Activated CD8-positive, alpha-beta memory T cell treated with anti-CD3 and anti-CD28 coated beads, Interleukin-2, amount 50 U/mL, for 1 hour (primary cell): Measurements from ENCODE around the gene GASK1A.
"Not testable (repeated sequence)": the region's sequence is repeated elsewhere in the genome, so short reads cannot be mapped to it uniquely, and the experiment has no call there.

Source experiments
- DNase-seq: peaks from one replicate; pipeline ENCODE4 v3.0.0-alpha.2; 2020; ENCODE audit errors: extremely low read depth

Gene GASK1A

GRCh38 chr3:43061101-43061895, 82.2 kb downstream of the GASK1A start:
- DNase-seq: no peak

DNA sequence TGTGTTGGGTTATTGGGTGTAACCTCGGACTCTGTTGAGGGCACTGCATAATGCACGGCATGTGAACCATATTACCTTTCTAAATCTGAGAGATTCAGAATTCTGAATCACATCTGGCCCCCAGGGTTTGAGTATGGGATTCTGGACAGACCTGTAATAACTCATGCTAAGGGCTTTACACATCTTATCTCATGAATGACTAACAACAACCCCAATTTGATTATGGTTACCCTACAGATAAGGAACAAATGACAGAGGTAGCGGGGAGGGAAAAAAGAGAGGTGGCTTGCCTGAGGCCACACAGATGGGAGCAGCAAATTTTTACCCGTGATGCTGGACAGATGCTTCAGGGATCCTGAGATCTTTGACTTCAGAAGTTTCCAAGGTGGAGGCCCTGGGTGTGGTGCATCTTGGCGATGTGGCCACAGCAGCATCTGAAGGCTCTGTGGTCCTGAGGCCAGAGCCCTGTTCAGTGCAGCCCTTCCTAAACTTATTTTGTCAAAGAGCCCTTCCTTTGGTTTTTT, 83.0 kb downstream of the GASK1A start:
- no peak for DNase-seq

DNA sequence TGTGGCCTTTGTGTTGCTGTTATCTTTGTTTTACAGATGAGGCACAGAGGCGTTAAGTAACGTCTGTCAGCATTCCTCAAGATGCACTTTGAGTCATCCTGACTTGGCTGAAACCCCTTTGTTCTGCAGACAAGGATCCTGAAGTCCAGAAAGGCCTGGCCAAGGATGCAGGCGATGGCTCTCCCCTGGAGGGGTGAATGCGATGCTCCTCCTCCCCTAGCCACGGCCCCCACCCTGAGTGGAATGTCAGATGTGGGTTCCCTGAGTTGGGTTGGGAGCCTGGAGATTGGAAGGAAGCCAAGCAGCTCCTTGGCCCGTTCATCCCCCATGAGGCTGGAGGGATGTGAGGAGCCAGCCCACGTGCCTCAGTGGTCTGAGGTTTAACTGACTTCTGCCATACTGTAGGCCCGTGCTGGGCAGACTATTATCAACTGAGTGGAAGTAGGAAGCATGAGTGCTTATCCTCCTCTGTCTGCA, 83.5 kb downstream of the GASK1A start:
- no peak for DNase-seq

DNA sequence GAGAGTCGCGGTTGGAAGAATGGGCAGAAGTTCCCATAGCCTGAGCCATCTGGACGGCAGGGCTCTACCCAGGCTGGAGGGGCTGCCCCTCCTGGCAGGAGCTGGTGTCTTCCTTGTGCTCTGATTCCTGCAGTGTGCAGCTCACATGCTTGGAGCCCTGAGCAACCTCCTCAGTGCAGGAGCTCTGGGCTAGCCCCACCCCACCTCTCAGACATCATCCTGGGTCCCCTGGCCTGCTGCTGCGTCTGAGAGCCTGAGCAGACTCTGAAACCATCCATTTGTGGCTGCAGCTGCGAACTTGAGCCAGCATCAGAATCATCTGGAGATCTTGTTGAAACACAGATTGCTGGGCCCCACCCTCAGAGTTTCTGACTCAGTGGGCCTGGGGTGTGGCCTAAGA, 84.0 kb downstream of the GASK1A start:
- DNase-seq: no peak

DNA sequence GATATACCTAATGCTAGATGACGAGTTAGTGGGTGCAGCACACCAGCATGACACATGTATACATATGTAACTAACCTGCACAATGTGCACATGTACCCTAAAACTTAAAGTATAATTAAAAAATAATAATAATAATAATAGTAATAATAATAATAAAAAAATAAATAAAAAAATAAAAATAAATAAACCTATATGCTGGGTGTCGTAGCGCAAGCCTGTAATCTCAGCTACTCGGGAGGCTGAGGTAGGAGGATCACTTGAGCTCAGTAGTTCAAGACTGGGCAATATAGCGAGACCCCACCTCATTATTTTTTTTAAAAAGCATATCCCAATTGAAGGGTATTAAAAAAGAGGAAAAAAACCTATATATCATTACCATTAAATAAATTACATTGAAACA, 91.6 kb downstream of the GASK1A start:
- not testable (repeated sequence) for DNase-seq

DNA sequence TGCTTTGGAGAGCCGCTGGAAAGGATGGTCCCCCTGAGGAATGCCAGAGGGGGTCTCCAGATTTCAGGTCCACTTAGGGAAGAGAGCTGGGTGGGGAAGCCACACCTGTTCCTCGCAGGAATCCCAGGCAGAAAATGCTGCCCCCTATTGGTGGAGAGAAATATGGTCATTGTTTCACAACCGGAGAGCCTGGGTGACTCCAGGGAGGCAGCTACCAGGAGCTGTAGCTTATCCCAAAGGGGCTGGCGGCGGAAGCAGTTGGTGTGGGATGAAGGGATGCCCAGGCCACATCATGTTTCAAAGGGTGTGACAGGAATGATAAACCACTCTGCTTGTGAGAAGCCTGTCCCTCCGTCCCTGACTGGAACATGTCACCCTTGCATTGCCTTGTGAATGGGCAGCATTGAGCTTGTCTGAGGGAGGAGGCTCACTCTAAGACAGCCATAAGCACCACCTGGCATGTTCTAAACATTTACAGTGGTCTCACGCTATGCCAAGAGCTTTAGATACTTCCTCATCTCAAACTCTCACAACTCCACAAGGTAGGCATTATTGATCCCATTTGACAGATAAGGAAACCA, 92.3 kb downstream of the GASK1A start:
- no peak for DNase-seq

DNA sequence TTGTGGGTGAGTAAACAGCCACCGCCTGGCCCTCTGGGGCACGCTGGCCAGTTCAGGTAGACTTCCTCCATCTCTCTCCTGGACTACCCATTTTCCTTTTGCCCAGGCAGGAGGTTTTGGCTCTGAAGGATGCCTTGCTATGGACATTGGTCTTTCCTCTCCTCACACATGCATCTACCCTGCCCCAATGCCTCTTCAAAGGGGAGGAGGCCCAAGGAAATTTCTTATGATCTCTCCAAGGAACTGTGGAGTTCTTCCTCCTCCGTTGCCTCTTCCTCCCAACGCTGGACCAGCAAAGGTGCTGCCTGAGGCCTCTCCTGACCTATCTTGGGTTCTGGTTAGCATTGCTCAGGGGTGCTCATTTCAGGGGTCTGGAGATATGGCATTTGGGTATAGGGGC, 93.2 kb downstream of the GASK1A start:
- no peak for DNase-seq

DNA sequence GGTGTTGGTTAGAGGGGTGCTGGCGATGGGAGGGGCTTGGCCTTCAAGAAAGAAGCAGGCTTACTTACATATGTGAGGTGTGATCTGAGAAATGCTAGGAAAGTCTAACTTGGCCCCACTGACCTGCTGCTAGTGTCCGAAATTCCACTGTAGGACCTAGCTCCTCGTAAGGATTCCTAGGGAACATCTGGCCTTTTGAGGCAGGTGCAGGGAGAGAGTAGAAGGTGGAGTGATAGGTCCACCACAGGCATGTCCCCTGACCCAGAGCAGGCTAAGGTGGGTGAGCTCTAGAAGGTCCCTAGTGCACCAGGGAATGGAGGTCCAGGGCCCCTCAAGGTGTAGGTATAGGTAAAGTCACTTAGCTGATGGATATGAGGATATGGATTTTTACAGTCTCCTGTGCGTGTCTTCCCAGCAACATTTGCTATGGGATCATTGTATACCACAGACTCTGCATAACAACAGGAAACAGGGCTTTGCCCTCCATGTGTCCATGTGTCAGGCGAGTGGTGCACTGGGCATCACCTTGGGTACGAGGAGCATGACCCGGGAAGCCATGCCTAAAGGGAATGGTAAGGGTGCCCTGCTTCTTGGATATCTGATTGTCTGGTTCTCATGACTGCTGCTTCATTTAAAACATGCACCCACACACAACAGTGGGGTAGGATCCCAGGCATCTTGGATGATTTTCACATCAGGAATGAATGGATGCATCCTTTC, 94.2 kb downstream of the GASK1A start:
- no peak for DNase-seq

- no peak for DNase-seq
Observed at GRCh38 chr3:43073836-43074220, 94.7 kb downstream of the GASK1A start.

DNA sequence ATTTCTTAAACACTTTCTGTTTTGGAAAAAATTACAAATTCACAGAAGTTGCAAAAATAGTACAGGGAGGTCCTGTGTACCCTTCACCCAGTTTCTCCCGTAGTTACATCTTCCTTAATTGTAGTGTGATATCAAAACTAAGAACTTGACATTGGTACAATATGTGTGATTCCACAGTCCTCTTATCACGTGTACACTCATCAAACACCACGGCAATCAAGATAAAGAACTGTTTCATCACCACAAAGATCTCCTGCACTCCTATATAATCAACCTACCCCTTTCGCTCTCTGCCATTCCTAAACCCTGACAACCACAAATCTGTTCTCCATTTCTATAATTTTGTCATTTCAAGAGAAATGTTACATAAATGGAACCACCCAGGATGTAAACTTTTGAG, 95.4 kb downstream of the GASK1A start:
- no peak for DNase-seq

- DNase-seq: no peak
Observed at GRCh38 chr3:43074901-43075689, 96.0 kb downstream of the GASK1A start.

DNA sequence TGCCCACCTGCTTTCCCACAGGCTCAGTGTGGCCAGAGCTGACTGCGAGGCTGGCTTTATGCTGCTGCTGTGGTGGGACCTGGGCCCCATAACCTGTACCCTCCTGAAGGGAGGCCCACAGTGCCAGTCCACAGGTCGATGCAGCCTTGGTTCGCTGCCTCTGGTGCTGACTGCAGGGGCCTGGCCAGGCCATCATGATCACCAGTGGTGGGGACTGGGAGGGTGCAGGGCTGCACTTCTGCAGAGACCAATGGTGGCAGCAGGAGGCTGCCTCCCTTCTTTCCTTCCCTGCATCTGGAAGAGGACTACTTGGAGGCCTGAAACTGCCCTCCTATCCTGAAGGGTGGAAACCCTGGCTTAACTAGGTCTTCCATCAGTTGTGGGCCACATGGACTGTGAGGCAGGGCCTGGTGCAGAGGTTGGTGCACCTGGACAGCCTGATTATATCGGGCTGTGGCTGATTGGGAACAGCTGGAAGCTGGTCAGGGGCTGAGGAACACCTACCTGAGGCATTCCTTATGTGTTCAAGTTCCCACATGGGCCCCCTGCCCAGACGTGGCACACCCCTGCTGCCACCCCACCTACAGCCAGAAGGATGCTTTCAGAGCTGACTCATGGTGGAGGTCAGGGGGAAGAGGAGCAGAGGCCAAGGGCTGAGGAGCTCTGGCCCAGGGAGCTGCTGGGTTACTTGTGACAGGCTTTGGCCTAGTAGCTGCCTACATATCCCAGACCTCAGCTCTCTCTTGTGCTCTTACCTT, 97.0 kb downstream of the GASK1A start:
- DNase-seq: no peak

DNA sequence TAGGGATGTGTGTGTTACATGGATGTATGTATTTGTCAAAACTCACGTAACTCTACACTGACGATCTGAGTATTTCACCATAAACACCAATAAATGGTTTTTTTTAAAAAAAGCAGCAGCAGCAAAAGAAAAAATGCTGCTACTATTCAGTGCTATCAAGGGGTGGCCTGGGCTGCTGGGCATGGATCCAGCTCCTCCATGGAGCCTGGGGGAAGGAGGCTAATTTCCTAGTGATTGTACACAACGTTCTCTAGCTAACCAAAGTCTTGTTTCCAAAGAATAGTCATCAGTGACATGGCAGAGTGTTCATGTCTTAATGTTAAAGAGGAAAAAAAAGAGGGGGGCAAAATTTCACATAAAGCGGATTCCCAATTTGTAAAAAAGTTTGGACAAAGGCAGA, 97.7 kb downstream of the GASK1A start:
- DNase-seq: no peak

- no peak for DNase-seq
Observed at GRCh38 chr3:43077261-43077660, 98.2 kb downstream of the GASK1A start.

- DNase-seq: no peak
Observed at GRCh38 chr3:43077707-43078106, 98.6 kb downstream of the GASK1A start.

GRCh38 chr3:43079536-43080332, 100.6 kb downstream of the GASK1A start:
- no peak for DNase-seq

DNA sequence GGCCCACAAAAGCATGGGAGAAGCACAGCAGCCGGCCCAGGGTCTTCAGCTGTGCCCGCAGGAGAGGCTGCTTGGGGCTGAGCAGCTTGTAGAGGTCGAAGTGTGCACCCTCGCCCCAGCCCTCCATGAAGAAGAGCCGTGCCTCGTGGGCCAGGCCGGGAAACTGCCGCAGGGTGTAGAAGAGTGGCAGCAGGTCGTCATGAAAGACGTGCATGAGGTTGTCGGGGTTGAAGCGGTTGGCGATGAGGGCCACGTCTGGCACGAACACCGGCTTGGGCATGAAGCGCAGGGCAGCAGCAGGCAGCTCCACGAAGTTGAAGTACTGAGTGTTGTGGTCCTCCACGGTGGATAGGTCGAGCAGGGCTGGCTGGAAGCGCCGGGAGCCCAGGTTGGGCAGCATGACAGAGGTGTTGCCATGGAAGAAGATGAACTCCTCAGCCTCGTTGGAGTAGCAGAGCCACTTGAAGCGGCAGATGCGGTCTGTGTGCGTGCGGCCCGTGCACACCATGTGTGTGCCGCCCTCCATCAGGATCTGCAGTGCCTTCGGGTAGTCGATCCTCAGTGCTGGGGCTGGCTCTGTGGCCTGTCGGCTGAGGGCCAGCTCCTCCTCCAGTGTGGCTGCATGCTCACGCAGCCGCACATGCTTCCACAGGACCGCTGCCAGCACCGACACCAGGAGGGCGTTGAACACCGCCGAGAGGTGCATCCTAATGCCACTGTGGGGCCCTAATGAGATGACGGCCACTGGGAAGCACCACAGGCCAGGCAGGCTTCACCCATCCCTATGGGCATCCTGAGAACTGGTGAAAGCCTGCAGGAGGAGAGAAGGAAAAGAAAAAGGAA, 101.8 kb downstream of the GASK1A start:
- DNase-seq: no peak

GRCh38 chr3:43081796-43082195, 102.7 kb downstream of the GASK1A start:
- no peak for DNase-seq

DNA sequence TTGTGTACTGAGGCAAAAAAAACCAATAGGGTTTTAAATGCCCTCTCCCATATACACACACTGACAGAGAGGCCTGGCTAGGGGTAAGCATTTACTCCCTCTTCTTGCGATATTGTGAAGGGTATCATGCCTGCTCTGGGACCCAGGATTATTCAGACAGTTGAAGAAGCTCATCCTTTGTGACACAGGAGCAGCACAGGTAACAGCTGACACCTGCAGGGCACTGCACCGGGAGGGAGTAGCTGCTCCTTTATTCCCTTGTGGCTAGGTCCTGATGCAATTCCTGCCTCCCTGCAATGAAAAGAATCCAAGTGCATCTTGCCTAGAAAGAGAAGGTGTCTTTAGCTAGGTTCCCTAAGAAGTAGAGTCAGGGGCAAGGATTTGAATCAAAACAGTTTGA, 103.3 kb downstream of the GASK1A start:
- no peak for DNase-seq
